ENCODE results near the gene CUX1.

The CUX1 gene

DNA sequence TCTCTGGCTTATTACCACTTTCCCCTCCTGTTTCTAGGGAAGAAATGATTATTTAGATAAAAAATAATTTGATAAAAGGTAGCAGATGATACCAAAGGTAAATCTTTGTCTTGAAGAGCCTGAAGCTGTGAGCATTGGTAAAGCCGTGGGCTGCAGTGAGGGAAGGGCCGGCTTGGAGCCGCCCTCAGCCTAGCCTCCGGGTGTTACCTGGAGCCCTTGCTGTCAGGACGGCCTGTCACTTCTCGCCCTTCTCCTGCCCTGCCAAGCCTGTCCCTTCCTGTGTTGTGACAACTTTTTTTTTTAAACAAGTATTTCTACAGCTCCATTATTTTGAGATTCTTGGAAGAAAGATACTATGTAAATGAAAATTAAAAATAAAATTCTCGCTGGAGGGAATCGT is 7.0 kb downstream of the CUX1 start:
- ATAC-seq, result no peak
- TF ChIP-seq ESRRG (CRISPR knock-in tag; IDR thresholded peaks at IDR 0.05) (no peak), TSHZ2 (CRISPR knock-in tag; IDR thresholded peaks at IDR 0.05) (no peak), SNAI2 (CRISPR knock-in tag; IDR thresholded peaks at IDR 0.05) (no peak)
- TF ChIP-seq, protein P1, sequence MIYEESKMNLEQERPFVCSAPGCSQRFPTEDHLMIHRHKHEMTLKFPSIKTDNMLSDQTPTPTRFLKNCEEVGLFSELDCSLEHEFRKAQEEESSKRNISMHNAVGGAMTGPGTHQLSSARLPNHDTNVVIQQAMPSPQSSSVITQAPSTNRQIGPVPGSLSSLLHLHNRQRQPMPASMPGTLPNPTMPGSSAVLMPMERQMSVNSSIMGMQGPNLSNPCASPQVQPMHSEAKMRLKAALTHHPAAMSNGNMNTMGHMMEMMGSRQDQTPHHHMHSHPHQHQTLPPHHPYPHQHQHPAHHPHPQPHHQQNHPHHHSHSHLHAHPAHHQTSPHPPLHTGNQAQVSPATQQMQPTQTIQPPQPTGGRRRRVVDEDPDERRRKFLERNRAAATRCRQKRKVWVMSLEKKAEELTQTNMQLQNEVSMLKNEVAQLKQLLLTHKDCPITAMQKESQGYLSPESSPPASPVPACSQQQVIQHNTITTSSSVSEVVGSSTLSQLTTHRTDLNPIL (CRISPR knock-in tag; IDR thresholded peaks at IDR 0.05; ENCODE audit: low read depth), result no peak

- no peak for ATAC-seq
- TF ChIP-seq ZC3H10 (CRISPR knock-in tag; IDR thresholded peaks at IDR 0.05), result no peak
- TF ChIP-seq ARNTL (CRISPR knock-in tag; IDR thresholded peaks at IDR 0.05; ENCODE audit: borderline replicate concordance, low read depth), result no peak
- TF ChIP-seq ZFP3 (CRISPR knock-in tag; IDR thresholded peaks at IDR 0.05), result no peak
- TF ChIP-seq, protein P1 (CRISPR knock-in tag; IDR thresholded peaks at IDR 0.05; ENCODE audit: low read depth), result no peak
- TF ChIP-seq RARB (CRISPR knock-in tag; IDR thresholded peaks at IDR 0.05), result no peak
- TF ChIP-seq ZNF8 (CRISPR knock-in tag; IDR thresholded peaks at IDR 0.05), result no peak
These were observed 8.8 kb downstream of the CUX1 start for GRCh38 chr7:101826081-101826835.

DNA sequence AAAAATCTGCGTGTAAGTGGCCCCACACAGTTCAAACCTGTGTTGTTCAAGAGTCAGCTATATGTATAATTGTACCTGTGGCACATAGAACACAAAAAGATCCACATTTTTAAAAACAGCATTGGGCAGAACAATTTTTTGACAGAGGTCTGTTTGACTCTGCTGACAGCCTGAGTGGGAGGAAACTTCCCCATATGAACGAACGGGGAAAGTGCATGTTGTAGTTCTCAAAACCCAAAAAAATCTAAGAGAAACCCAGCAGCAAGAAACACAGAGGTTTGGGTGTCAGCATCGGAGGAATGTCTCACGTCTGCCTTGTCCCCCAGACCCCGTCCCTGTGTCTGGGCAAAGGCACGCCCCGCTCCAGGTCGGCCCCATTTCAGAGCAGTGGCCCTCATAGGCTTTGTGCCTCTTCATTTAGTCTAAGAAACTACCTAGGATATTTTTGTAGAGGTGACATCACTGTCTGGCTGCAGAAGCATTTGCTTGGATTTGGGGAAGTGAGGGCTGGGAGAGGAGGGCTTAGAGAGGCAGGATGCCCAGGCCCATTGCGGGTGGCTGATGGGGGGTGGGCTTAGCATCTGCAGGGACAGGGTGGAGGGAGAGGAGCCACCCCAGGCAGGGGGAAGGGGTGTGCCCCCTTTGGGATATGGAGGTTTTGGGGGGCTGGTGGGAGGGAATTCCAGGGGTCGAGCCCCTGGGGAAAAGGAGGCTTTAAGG is 11.0 kb downstream of the CUX1 start:
- ATAC-seq, result no peak
- no peak for TF ChIP-seq ZFP3 (CRISPR knock-in tag; IDR thresholded peaks at IDR 0.05)
- no peak for TF ChIP-seq PPARA (CRISPR knock-in tag; IDR thresholded peaks at IDR 0.05; ENCODE audit: borderline replicate concordance)
- no peak for TF ChIP-seq CSDC2 (CRISPR knock-in tag; IDR thresholded peaks at IDR 0.05)
- TF ChIP-seq RARB (CRISPR knock-in tag; IDR thresholded peaks at IDR 0.05), result no peak
- TF ChIP-seq TSHZ2 (CRISPR knock-in tag; IDR thresholded peaks at IDR 0.05), result no peak

DNA sequence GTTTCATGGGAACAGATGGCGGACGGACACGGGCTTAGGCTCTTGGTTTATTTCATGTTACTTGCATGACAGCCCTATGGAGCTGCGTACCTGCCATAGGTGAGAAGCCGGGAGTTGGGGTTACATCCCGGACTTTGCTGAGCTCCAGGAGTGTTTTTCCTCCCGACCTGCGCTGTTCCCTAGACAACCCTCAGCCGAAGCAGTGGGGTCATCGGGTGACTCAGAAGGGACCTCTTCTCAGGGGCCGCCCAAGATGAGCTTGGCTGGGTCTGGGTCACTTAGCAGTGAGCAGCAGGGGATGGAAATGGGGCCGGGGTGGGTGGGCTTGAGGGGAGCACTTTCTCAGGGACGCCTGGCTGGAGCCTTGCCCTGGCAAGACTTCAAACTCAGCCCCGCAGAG is 11.9 kb downstream of the CUX1 start:
- ATAC-seq, result no peak
- TF ChIP-seq ISL1 (CRISPR knock-in tag; IDR thresholded peaks at IDR 0.05) (no peak), PPARA (CRISPR knock-in tag; IDR thresholded peaks at IDR 0.05; ENCODE audit: borderline replicate concordance) (no peak)

- no peak for ATAC-seq
- TF ChIP-seq, protein P1 (CRISPR knock-in tag; IDR thresholded peaks at IDR 0.05; ENCODE audit: low read depth), result no peak
- TF ChIP-seq BACH2 (CRISPR knock-in tag; IDR thresholded peaks at IDR 0.05; ENCODE audit: borderline replicate concordance) (no peak), SNAI2 (CRISPR knock-in tag; IDR thresholded peaks at IDR 0.05) (no peak), ESRRG (CRISPR knock-in tag; IDR thresholded peaks at IDR 0.05) (no peak), ZNF70 (CRISPR knock-in tag; IDR thresholded peaks at IDR 0.05) (no peak), GLIS3 (CRISPR knock-in tag; IDR thresholded peaks at IDR 0.05) (no peak), ZFP30 (CRISPR knock-in tag; IDR thresholded peaks at IDR 0.05) (no peak), ZNF565 (CRISPR knock-in tag; conservative IDR thresholded peaks at IDR 0.05; ENCODE audit: low read depth) (no peak), OSR1 (CRISPR knock-in tag; IDR thresholded peaks at IDR 0.05) (no peak), TOX (CRISPR knock-in tag; IDR thresholded peaks at IDR 0.05; ENCODE audit: borderline replicate concordance) (no peak), POU6F1 (CRISPR knock-in tag; IDR thresholded peaks at IDR 0.05; ENCODE audit: borderline replicate concordance, low read depth) (no peak)
These were observed 12.4 kb downstream of the CUX1 start for GRCh38 chr7:101829821-101830220.

All from SK-N-SH treated with all-trans-retinoic acid at 6 μM for 48 hours (cell line).